GM04503 (cell line): Measurements from ENCODE around the gene ADAMTSL2.

Source experiments
- DNase-seq: peaks from one replicate; pipeline ENCODE4 v3.0.0-alpha.2; 2012; ENCODE audit warnings: low read depth

Gene ADAMTSL2

GRCh38 chr9:133575186-133576030 is 40.9 kb downstream of the ADAMTSL2 start:
- DNase-seq, result no peak

GRCh38 chr9:133576031-133576874 is 41.7 kb downstream of the ADAMTSL2 start:
- DNase-seq, result no peak

DNA sequence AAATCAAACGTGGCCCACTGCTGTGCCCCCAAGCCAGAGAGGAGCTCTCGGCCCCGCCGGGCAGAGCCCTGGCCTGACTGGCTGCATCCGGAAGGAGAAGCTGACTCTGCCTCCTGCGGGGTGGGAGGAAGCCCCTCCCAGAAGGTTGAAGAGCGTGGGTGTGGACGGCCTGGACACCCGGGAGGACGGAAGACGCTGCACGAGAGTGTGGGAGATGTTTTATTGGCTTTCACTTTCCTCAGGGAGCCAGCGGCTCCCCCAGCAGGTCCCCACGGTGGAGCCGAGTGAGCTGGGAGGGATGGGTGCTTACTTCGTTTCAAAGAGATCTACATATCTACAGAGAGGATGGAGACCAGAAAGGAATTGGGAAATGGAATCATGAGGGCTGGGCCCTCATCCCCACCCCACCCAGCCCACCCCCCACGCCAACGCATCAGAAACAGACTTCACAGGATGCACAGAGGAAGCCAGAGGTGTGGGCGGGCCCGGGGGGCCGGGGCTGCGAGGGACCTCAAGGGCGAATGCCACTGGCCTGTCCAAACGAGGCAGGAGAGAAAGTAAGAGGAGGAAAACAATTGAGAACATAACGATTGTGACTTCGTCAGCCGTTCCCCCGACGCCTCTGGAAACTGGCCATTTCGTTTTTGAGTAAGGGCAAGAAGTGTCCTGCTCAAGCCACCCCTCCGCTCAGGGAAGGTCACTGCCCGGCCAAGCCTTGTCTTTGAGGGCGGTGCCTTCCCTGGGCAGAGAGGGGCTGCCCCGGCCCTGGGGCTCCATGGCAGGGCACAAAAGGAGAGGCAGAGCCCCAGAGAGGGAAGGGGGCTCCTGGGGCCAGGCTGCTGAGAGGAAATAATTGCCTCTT is 42.6 kb downstream of the ADAMTSL2 start:
- no peak for DNase-seq

GRCh38 chr9:133577737-133578112 is 43.2 kb downstream of the ADAMTSL2 start:
- no peak for DNase-seq

DNA sequence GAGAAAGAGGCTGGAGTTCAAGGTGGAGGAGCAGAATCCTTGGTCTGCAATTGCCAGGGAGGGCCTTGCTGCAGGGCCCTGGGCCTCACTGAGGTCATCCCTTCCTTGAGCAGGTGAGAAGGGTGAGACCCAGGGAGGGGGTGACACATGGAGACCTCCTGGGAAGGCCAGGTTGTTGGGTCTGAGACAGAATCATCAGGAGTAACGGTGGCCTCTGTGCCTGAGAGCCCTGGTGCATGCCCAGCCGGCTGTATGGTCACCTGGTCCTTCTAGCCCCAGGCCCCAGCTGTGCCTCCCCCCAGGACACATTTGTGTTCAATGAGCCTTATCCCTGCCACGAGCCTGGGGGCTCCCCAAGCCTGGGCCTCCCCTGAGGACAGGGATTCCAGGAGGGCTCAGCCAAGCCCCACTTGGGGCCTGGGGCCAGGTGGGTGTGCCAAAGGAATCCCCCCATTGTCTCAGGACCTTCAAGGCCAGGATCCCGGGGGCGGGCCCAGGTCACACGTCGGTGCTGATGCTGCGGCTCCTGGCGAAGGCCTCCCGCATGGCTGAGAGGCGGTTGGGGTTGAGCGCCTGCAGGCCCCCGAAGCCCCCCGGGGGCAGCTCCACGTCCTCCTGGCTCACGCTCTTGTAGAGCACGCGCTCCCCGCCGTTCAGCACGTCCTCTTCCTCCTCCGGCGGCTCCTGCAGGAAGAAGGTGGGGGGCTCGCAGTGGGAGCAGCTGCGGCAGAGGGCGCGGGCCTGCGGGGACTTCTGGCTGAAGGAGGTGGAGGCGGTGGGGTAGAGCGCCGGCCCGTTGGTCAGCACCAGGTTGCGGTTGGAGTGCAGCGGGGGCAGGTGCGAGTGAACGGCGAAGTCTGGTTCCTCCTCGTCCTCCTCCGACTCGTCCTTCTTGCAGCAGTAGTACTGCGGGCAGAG is 44.3 kb downstream of the ADAMTSL2 start:
- DNase-seq, result no peak

DNA sequence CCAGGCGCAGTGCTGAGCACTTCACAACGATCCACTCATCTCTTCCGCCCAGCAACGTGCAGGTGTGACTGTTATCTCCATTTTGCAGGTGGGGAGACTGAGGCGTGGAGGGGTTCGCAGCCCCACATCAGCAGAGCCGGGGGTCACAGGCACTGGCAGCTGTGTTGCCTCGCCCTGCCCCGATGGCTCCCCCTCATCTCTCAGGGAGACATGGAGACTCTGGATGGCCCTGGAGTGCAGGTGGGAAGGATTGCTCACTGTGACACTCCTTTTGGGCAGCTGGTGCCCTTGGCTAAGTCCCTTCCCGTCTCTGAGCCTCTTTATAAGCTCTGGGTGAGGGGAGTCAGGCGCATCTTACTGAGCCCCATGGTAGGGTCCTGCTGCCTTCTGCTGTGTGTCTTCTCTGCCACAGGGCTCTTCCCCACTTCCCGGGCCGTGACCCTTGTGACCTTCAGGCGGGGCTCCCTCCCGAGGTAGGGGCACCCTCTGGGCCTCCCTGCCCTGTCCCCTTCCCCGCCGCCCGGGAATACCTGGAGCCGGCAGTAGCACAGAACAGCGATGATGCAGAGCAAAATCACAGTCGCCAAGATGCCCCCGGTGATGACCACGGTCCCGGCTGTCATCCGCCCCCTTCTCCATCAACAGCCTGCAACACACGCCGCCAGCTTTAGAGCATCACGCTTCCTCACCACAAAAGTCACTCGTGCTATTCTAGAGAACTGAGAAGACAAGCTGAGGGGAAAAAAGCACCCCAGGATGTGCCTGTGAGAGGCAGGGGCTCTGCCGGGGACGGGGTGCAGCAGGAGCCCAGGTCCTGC is 45.3 kb downstream of the ADAMTSL2 start:
- no peak for DNase-seq

DNA sequence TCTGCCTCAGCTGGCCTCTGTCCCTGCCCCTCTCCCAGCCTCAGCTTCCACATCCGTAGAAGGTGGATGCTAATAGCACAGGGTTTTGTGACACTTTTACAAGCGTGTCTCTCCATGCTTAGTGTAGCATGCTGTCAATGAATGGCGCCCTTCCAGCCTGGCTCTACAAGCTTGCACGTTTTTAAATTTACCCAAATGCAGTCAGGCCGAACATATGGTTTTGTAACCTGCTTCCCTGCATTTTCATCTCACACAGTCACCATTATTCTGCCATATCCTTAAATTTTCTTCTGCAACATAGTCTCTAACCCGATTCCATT is 45.9 kb downstream of the ADAMTSL2 start:
- no peak for DNase-seq

DNA sequence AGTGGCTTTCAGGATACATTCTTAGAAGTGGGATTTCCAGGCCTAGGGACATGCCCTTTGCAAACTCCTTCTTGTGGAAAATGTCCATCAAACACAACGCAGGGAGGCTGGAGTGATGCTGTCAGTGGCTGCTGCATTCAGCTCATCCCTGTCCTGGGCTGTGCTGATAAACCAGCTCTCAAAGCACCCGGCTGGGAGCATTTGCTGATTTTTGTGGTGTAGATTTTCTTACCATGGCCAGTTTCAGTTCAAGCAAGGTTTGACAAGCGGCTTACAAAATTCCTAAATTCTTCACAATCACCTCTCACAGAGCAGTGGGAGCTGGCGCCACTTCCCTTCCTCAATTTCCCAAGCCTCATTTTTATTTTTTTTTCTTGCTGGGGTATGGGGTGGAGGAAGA is 46.5 kb downstream of the ADAMTSL2 start:
- no peak for DNase-seq

- no peak for DNase-seq
These were observed 47.2 kb downstream of the ADAMTSL2 start for GRCh38 chr9:133581513-133582343.

GRCh38 chr9:133582501-133583045 is 48.1 kb downstream of the ADAMTSL2 start:
- DNase-seq, result no peak

DNA sequence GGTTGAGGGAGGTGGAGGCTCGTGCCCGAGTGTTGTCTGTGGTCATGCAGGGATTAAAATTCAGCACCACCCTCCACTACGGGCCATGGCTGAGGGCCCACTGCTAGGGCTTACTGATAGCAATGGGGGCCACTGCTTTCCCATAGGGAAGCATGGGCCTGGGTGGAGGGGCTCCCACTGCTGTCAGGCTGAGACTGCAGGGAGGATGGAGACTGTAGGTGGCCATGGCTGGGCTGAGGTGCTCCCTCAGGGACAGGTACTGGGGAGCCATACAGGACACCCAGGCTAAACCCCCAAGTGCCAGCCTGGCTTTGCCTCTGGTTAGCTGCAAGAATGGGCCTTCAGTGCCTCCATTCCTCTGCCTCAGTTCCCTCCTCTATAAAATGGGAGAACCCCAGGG is 48.6 kb downstream of the ADAMTSL2 start:
- no peak for DNase-seq

DNA sequence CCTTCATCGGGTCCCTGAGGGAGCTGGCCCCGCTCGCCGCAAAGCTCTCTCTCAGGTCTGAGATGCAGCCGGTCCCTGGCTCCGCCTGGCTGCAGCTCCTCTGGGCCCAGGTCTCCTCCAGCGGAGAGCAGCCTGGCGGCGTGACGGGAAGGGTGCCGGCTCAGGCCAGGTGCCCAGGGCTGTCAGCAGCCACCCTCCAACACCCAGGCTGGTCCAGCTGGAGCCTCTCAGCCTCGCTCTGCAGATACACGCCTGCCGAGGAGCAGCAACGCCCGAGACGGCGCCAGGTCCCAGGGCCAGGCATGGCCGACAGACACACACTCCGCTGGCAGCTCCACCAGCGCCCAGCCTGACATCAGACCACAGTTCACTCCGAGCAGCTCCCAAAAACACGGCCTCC is 49.1 kb downstream of the ADAMTSL2 start:
- DNase-seq, result no peak

GRCh38 chr9:133584167-133584558 is 49.7 kb downstream of the ADAMTSL2 start:
- DNase-seq, result no peak

- no peak for DNase-seq
These were observed 50.3 kb downstream of the ADAMTSL2 start for GRCh38 chr9:133584559-133585476.

GRCh38 chr9:133585481-133586351 is 51.2 kb downstream of the ADAMTSL2 start:
- DNase-seq, result no peak

DNA sequence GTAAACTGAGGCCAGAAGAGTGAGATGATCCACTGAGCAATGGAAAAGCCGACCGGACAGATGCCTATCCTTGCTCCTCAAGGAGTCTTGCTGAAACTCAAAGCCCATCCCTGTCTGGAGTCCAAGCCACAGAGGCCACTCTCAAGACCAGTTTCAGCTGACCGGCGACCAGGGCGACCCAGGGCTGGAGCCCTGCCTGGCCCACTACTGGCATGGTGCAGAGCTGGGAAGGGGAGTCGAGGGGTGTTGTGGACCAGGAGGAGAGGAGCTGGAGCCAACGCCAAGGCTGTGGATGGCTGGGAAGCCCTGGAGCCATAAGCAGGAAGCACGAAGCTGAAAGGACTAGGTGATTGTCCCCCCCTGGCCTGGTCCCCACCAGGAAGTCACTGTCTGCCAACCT is 52.5 kb downstream of the ADAMTSL2 start:
- no peak for DNase-seq

GRCh38 chr9:133587466-133587865 is 53.0 kb downstream of the ADAMTSL2 start:
- DNase-seq, result no peak
